A673 (cell line): Measurements from ENCODE around the gene ADAM23.

Experiments
- EZH2 ChIP-seq: fragments of 200-600 bp; sonication (generic); IDR thresholded peaks from 2 replicates; pipeline ENCODE4 v1.6.1; 2017; ENCODE audit warnings: borderline replicate concordance, low read depth, mild to moderate bottlenecking, mixed read lengths, antibody characterized with exemption, low read length; ENCODE audit not compliant: poor library complexity, severe bottlenecking
- TF ChIP-seq, protein P1 (sequence below): fragments of 300-800, 200-600 bp; sonication (generic); conservative IDR thresholded peaks from 2 replicates; pipeline ENCODE4 v1.5.1; 2017; ENCODE audit warnings: low read depth, mild to moderate bottlenecking, antibody characterized with exemption, low read length, moderate library complexity, mixed read lengths

DNA sequence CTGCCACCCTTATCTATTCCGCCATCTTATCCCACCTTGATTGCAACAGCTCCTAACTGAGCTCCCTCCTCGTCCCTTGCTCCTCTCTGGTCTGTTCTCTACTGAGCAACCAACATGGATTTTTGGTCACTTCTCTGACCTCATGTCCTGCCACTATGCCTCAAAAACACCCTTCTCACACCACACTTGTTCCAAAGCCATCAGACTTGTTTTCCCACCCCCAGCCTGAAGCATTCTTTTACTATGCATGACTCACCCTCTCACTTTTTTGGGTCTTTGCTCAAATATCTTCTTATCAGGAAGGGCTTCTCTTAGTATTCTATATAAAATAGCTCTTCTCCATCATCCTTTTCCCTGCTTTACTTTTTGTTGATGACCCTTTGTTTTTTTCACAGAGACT is 196.3 kb downstream of the ADAM23 start:
- TF ChIP-seq, protein P1, sequence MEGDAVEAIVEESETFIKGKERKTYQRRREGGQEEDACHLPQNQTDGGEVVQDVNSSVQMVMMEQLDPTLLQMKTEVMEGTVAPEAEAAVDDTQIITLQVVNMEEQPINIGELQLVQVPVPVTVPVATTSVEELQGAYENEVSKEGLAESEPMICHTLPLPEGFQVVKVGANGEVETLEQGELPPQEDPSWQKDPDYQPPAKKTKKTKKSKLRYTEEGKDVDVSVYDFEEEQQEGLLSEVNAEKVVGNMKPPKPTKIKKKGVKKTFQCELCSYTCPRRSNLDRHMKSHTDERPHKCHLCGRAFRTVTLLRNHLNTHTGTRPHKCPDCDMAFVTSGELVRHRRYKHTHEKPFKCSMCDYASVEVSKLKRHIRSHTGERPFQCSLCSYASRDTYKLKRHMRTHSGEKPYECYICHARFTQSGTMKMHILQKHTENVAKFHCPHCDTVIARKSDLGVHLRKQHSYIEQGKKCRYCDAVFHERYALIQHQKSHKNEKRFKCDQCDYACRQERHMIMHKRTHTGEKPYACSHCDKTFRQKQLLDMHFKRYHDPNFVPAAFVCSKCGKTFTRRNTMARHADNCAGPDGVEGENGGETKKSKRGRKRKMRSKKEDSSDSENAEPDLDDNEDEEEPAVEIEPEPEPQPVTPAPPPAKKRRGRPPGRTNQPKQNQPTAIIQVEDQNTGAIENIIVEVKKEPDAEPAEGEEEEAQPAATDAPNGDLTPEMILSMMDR: no peak
- no peak for TF ChIP-seq EZH2
